Heart right ventricle (tissue), 16 donors: ENCODE results near the gene KCNAB3. TPM values are rescaled to one million over a fixed set of nuclear protein-coding genes. Genes with fewer than 3 reads are reported as not detected.

Experiments
- ATAC-seq, 8 donors: fragments of 200-7000 bp; cut with Tn5 transposase; one replicate each; pipeline ENCODE4 v1.9.1; 2020; ENCODE audit warnings: mild to moderate bottlenecking in 8 of 8, moderate library complexity in 8 of 8, moderate number of reproducible peaks in 1 of 8
- DNase-seq, 2 donors: peaks; one replicate each; pipeline ENCODE4 v3.0.0-alpha.2; 2020
- H3K27ac ChIP-seq, 10 donors: fragments of 200-600 bp; sonication (generic) in 2 of 10; one replicate each; pipeline versions ENCODE4 v1.5.0 to v1.8.0; 2020 to 2022; ENCODE audit warnings: mild to moderate bottlenecking in 3 of 10
- H3K27me3 ChIP-seq, 7 donors: fragments of 200-600 bp; one replicate each; pipeline ENCODE4 v1.8.0; 2021 to 2022; ENCODE audit warnings: mild to moderate bottlenecking in 2 of 7
- H3K36me3 ChIP-seq, 9 donors: fragments of 200-600 bp; sonication (generic) in 1 of 9; one replicate each; pipeline versions ENCODE4 v1.5.0 to v1.8.0; 2020 to 2022; ENCODE audit warnings: mild to moderate bottlenecking in 2 of 9
- H3K4me1 ChIP-seq, 9 donors: fragments of 200-600 bp; sonication (generic) in 1 of 9; one replicate each; pipeline versions ENCODE4 v1.5.0 to v1.8.0; 2020 to 2022; ENCODE audit warnings: mild to moderate bottlenecking in 4 of 9
- H3K4me3 ChIP-seq, 10 donors: fragments of 200-600 bp; sonication (generic) in 2 of 10; one replicate each; pipeline versions ENCODE4 v1.5.0 to v1.8.0; 2020 to 2022; ENCODE audit warnings: mild to moderate bottlenecking in 7 of 10, moderate library complexity in 2 of 10
- H3K9me3 ChIP-seq, 11 donors: fragments of 200-600 bp in 10 of 11; sonication (generic) in 2 of 11; one replicate each; pipeline versions ENCODE4 v1.5.0 to v1.8.0; 2013 to 2022; ENCODE audit warnings: mild to moderate bottlenecking in 2 of 11, control low read depth in 1 of 11, moderate library complexity in 1 of 11
- WGBS, 2 donors: extraction: QIAGEN DNeasy Blood & Tissue Kit; methylation state at CpG; one replicate each; pipeline ENCODE4 v1.1.7; 2013; ENCODE audit warnings: inconsistent platforms in 1 of 2; 5-methylcytosine and 5-hydroxymethylcytosine counted together
- intact Hi-C, 10 donors: fragments of 100-400 bp; cut with DNase I; formaldehyde crosslinking; loops; one replicate each; pipeline versions ENCODE4 v1.11.1 to v1.14.2; 2022
- polyA plus RNA-seq, 2 donors: library from polyadenylated mRNA; stranded (reverse); fragments of 200-250 nt; gene quantifications; one replicate each; pipeline ENCODE4 v1.2.3, GENCODE V29; 2013
- total RNA-seq, 10 donors: library from RNA; stranded (reverse); fragmentation: NEBNext Ultra II Directional in 3 of 10; extraction: Animal tissue kit (Norgen Biotek cat#: 25700) in 3 of 10; gene quantifications; one replicate each; pipeline versions ENCODE4 v1.2.1 to v1.2.4, GENCODE V29; 2021 to 2023
- TF ChIP-seq, protein P1 (sequence below), 9 donors: fragments of 200-600 bp; sonication (generic) in 2 of 9; IDR thresholded peaks; one replicate each; pipeline versions ENCODE4 v1.5.0 to v1.8.0; 2021 to 2022; ENCODE audit warnings: antibody characterized with exemption in 9 of 9, mild to moderate bottlenecking in 5 of 9, moderate library complexity in 1 of 9
- donor health status: Arrhythmogenic right ventricular cardiomyopathy.
- donor health status: ischemic (EF 13 %, LVEDD 7.1; RV severe dilation, severe dysfunction).
- donor health status: healthy with polysubstance abuse.
- donor health status: DM: no; HTN: yes; CAD: no.
- donor health status: DM: no; HTN: no; CAD: no.
- donor health status: ischemic (EF 25% LVEDD 6.9; RV normal size, moderate dysfunction).
- donor health status: ischemic (EF 25% LVEDD 5.7; RV mildly dilated, moderate dysfunction).
- donor health status: healthy.
- donor health status: DM: yes; HTN: yes; CAD: no.
- donor health status: Ischemic cardiomyopathy.
- donor health status: ischemic (EF 35%, LVEDD 5.7; RV mildly dilated, moderate dysfunction).
- donor health status: nonischemic (EF 11% LVEDD 7.7; RV severe dilation, severe dysfunction).
- donor health status: DM: yes; HTN: yes; CAD: no.
- donor health status: PGD.
- donor health status: ischemic (EF 29% LVEDD 5.4; RV normal size, mild dysfunction).
- donor health status: nonischemic (EF 23%, LVEDD 6.1; RV moderate dilation, normal function).

Gene KCNAB3
- total and polyA plus RNA-seq, 12 donors = 0.11 to 1.5 (median 0.39) TPM

DNA sequence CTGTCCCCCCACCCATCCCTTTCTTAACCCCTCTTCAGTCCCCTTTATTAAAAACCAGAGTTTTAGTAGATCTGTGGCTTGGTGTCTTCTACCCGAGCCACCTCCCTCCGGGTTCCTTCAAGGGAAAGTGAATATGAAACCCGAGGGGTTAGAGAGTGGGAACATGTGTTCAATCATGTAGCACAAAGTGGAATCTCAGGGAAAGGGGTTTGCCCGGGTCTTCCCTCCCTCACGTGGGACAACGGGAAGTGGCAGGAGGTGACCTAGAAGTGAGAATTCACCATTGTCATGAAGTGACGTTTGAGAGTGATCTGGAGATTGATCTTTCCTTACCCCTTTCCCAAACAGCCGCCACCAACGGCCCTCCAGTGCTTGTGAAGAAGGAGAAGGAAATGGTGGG is 18.5 kb downstream of the KCNAB3 start:
- Histone ChIP-seq H3K4me1 (peaks cover 3 to 25% (median 17%) of the 10 kb centered on the region in 9 donors), H3K36me3 (peaks cover 0 to 65% (median 8%) of the 10 kb centered on the region in 9 donors), H3K27me3 (no peaks in the 10 kb centered on the region), H3K4me3 (no peak overlapping the region), H3K9me3 (no peaks in the 10 kb centered on the region), H3K27ac (no peak overlapping the region)
- intact Hi-C loops = loop anchor here in 9 of 10 donors (5.0 to 10.0 kb wide), 5 partner anchors 76 to 166 kb away; no protein-coding TSS in a partner anchor
- TF ChIP-seq, protein P1, sequence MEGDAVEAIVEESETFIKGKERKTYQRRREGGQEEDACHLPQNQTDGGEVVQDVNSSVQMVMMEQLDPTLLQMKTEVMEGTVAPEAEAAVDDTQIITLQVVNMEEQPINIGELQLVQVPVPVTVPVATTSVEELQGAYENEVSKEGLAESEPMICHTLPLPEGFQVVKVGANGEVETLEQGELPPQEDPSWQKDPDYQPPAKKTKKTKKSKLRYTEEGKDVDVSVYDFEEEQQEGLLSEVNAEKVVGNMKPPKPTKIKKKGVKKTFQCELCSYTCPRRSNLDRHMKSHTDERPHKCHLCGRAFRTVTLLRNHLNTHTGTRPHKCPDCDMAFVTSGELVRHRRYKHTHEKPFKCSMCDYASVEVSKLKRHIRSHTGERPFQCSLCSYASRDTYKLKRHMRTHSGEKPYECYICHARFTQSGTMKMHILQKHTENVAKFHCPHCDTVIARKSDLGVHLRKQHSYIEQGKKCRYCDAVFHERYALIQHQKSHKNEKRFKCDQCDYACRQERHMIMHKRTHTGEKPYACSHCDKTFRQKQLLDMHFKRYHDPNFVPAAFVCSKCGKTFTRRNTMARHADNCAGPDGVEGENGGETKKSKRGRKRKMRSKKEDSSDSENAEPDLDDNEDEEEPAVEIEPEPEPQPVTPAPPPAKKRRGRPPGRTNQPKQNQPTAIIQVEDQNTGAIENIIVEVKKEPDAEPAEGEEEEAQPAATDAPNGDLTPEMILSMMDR (IDR thresholded peaks at IDR 0.05) = no peak
- 76 to 85% methylated on average over 9 of the region's 9 CpGs for WGBS, 2 donors
- ATAC-seq (no peak), DNase-seq (no peak)

DNA sequence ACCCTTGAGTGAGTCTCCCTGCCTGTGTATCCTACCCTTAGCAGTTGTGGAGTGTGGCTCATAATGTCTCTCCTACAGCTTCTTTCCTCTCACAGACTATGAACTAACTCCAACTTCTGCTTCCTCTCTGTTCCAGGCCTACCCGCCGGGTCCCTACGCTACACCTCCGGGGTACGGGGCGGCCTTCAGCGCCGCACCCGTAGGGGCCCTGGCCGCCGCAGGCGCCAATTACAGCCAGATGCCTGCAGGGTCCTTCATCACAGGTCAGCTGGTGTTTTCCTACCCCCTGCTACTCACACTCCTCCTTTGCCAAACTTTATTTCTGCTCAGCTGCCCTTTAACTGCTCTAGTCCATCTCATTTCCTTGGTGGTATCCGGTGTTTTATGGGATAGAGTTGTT is 18.9 kb downstream of the KCNAB3 start:
- 95 to 97% methylated on average over 13 of the region's 13 CpGs for WGBS, 2 donors
- Histone ChIP-seq H3K4me1 (peaks cover 3 to 24% (median 15%) of the 10 kb centered on the region in 9 donors), H3K9me3 (no peaks in the 10 kb centered on the region), H3K36me3 (peaks cover 0 to 69% (median 8%) of the 10 kb centered on the region in 9 donors), H3K27ac (no peak overlapping the region), H3K4me3 (no peak overlapping the region), H3K27me3 (no peaks in the 10 kb centered on the region)
- no peak for ATAC-seq
- intact Hi-C loops = loop anchor here in 9 of 10 donors (5.0 to 10.0 kb wide), 5 partner anchors 77 to 166 kb away; no protein-coding TSS in a partner anchor
- TF ChIP-seq, protein P1 (IDR thresholded peaks at IDR 0.05) = no peak
- DNase-seq = no peak

DNA sequence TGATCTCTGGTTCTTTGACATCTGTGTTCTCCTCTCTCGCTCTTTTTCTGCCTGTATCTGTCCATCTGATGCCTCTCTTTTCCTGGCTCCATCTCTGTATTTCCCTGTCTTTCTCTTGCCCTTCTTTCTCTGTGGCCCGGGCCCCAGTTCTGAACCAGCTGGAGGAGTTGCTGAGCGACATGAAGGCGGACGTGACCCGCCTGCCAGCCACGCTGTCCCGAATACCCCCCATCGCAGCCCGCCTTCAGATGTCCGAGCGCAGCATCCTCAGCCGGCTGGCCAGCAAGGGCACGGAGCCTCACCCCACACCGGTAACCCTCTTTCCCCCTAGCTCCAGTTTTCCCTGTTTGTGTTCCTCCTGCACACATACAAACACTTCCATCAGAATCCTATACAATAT is 19.4 kb downstream of the KCNAB3 start:
- TF ChIP-seq, protein P1 (IDR thresholded peaks at IDR 0.05) = no peak
- peaks cover 0 to 73% (median 8%) of the 10 kb centered on the region in 9 donors for H3K36me3 ChIP-seq
- no peak overlapping the region for H3K27ac ChIP-seq
- H3K4me1 ChIP-seq = peaks cover 3 to 21% (median 14%) of the 10 kb centered on the region in 9 donors
- H3K4me3 ChIP-seq = no peak overlapping the region
- 94 to 95% methylated on average over 15 of the region's 15 CpGs for WGBS, 2 donors
- no peaks in the 10 kb centered on the region for H3K9me3 ChIP-seq
- intact Hi-C loops = loop anchor here in 9 of 10 donors (5.0 to 10.0 kb wide), 5 partner anchors 77 to 165 kb away; no protein-coding TSS in a partner anchor
- H3K27me3 ChIP-seq = no peaks in the 10 kb centered on the region
- ATAC-seq = no peak
- no peak for DNase-seq

DNA sequence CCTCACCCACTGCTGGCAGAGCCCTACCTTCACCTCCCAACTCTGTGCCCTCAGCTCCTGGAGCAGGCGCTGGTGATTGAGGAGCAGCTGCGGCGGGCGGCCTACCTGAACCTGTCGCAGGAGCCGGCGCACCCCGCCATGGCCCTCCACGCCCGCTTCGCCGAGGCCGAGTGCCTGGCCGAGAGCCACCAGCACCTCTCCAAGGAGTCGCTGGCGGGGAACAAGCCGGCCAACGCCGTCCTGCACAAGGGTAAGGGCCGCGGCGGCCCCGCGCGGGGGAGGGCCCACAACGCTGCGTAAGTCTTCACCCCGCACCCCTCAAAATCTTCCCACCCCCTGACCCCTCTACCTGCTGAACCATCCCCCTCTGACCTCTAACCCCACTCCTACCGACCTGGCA is 20.6 kb downstream of the KCNAB3 start:
- Histone ChIP-seq H3K4me3 (no peak overlapping the region), H3K4me1 (peaks cover 0 to 9% (median 2%) of the 10 kb centered on the region in 9 donors), H3K36me3 (peaks cover 0 to 85% (median 18%) of the 10 kb centered on the region in 9 donors), H3K27me3 (no peaks in the 10 kb centered on the region), H3K9me3 (no peaks in the 10 kb centered on the region), H3K27ac (no peak overlapping the region)
- ATAC-seq = no peak
- DNase-seq = no peak
- intact Hi-C loops = loop anchor here in 1 of 10 donors (10.0 kb wide), 1 partner anchor 136 kb away; no protein-coding TSS in a partner anchor
- 94 to 96% methylated on average over 29 of the region's 29 CpGs for WGBS, 2 donors
- TF ChIP-seq, protein P1 (IDR thresholded peaks at IDR 0.05) = no peak
